DMS53 (cell line): ENCODE results near the gene NLRP6.
"Not testable (repeated sequence)": the region's sequence is repeated elsewhere in the genome, so short reads cannot be mapped to it uniquely, and the experiment has no call there.

Source experiments
- DNase-seq: peaks from one replicate; lab custom pipeline; 2025; lab: John Stamatoyannopoulos, UW

NLRP6 gene

DNA sequence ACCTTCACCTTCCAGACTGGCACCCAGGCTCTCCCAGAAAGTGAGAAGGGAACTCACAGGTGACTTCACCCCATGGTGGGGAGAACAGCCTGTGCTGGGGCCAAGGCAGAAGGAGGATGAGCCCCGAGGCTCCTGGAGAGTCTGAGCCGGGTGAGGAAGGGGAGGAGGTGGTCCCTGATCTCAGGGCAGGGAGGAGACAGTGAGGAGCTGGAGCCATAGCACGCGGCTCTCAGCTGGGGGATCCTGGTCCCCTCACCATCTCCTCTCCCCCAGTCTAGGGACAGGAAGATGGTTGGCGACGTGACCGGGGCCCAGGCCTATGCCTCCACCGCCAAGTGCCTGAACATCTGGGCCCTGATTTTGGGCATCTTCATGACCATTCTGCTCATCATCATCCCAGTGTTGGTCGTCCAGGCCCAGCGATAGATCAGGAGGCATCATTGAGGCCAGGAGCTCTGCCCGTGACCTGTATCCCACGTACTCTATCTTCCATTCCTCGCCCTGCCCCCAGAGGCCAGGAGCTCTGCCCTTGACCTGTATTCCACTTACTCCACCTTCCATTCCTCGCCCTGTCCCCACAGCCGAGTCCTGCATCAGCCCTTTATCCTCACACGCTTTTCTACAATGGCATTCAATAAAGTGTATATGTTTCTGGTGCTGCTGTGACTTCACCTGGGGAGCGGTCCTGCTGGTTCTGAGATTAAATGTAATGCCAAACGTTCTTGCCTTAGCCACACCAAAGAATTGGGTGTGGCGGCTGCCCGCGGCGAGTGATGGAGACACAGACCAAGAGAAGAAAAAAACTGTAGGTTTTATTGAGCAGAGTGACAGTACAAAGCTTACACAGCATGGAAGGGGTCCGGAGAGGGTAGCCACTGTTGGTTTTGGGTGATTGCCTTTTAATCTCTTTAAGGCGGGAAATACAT, 30.8 kb downstream of the NLRP6 start:
- not testable (repeated sequence) for DNase-seq

- DNase-seq: not testable (repeated sequence)
These were observed 31.9 kb downstream of the NLRP6 start for GRCh38 chr11:309979-310572.

GRCh38 chr11:311013-311748, 33.0 kb downstream of the NLRP6 start:
- not testable (repeated sequence) for DNase-seq

- no peak for DNase-seq
These were observed 34.0 kb downstream of the NLRP6 start for GRCh38 chr11:312092-312816.

- no peak for DNase-seq
These were observed 35.1 kb downstream of the NLRP6 start for GRCh38 chr11:313304-313786.

DNA sequence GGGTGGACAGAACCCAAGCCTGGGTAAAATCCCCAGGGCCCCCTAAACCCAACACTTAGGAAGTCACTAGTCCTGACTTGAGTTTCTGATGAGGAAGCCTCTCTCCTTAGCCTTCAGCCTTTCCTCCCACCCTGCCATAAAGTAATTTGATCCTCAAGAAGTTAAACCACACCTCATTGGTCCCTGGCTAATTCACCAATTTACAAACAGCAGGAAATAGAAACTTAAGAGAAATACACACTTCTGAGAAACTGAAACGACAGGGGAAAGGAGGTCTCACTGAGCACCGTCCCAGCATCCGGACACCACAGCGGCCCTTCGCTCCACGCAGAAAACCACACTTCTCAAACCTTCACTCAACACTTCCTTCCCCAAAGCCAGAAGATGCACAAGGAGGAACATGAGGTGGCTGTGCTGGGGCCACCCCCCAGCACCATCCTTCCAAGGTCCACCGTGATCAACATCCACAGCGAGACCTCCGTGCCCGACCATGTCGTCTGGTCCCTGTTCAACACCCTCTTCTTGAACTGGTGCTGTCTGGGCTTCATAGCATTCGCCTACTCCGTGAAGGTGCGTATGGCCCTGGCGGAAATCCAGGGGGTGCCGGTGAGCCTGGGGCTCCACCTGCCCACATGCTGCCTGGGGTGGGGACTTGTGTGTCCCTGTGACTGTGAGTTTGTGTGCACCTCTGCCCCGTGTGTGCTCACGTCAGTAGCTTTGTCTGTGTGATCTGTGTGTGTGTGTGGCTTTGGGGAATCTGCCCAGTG, 35.8 kb downstream of the NLRP6 start, which contains the start of gene IFITM1:
IFITM1 (plus strand) TSS at position 254 of the 767 bp plus-strand sequence; CDS start at position 385, 131 bp downstream.
- DNase-seq: no peak

GRCh38 chr11:314554-314875, 36.3 kb downstream of the NLRP6 start:
- not testable (repeated sequence) for DNase-seq

- no peak for DNase-seq
These were observed 36.9 kb downstream of the NLRP6 start for GRCh38 chr11:315051-315481.

DNA sequence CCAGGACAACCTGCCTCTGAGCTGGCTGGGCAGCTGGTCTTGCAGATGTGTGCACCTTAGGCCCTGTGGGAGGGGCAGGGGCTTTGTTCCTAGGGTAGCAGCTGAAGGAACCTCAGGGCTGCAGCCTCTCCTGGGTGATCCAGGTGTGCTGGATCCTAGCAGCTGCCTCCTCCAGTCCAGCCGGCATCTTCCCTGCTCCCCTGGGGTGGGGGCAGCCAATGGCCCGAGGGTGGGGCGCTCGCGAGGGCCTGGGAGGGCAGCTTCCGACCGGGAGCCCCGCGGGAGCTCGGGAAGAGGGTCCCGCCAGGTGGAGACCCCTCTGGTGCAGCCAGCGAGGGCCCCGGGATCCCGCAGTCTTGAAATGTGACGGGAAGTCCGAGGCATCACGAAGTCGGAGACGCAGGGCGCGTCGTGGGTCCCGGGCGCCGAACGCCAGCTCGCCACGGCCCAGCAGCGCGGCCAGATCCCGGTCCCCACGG, 37.3 kb downstream of the NLRP6 start:
- DNase-seq: no peak

DNA sequence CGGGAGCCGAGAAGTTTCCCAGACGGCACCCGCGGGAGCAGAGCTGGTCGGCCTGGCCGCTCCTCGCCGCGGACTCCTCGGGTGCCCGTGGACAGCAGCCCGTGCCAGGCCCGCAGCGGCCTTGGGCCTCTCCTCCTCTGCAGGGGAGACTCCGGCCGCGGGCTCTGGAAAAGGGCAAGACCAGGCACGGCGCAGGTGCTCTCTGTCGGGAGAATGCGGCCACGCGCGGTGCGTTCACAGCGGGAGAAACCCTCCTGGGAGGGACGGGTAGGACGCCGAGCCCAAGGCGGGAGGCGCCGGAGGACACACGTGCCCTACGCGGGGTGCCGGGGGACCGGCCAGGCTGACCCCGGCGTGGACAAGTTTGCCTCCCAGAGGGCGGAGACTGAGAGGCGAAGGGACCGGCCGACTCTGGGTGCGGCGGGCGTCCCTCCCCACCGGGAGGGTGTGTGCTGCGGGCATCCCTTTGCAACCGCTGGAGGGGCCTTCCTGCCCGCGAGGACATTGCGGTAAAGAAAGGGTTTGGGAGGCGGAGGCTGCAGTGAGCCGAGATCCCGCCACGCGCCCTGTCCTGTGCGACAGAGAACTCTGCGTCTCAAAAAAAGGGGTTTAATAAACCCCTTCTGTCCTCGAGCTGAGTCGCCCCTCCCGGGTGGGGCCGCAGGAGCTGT, 38.0 kb downstream of the NLRP6 start:
- peak; percentile 41 for DNase-seq

DNA sequence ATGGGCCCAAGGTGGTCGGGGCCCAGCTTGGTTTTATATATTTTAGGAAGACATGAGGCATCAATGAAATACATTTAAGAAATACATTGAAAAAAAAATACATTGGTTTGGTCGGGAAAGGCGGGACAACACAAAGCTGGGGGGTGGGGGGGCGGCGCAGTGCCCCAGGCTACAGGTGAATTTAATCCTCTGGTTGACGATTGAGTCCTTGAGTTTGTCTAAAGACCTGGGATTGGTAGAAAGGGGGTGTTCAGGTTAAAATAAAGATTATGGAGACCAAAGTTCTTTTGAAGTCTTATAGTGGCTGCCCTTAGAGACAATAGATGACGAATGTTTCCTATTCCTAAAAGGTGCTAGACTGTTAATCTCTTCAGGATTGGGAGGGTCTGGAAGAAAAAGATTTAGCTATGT, 38.7 kb downstream of the NLRP6 start:
- no peak for DNase-seq

DNA sequence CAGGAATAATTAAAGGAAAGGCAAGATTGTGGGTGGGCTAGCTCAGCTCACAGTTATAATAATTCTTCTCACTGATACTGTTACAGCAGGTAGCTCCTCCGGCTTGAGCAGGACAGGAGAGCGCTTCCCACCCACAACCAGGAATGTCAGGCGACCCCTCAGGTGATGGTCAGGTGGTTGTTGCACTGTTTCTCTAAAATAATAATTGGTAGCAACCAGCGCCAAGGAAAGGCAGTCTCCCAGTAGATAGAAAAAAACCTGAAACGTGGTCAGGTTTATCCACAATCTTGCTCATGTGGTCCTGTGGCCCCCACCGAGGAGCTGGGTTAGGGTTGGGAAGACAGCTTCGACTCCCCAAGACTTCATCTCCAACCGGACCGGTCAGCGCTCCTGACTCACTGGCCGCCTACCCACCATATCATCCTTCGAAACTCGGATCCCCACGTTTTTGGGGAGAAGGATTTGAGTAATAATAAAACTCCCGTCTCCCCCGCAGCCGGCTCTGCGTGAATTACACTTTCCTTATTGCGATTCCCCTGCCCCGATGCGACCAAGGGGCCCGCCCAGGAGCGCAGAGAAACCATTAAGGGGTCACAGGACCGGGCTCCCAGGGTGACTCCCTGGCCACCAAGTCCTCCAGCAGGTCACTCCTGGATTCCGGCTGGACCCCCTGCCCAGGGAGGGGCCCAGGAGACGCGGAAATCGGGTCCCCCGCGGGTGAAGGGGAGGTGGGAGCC, 39.6 kb downstream of the NLRP6 start:
- DNase-seq: not testable (repeated sequence)

GRCh38 chr11:318405-319120, 40.4 kb downstream of the NLRP6 start:
- not testable (repeated sequence) for DNase-seq

DNA sequence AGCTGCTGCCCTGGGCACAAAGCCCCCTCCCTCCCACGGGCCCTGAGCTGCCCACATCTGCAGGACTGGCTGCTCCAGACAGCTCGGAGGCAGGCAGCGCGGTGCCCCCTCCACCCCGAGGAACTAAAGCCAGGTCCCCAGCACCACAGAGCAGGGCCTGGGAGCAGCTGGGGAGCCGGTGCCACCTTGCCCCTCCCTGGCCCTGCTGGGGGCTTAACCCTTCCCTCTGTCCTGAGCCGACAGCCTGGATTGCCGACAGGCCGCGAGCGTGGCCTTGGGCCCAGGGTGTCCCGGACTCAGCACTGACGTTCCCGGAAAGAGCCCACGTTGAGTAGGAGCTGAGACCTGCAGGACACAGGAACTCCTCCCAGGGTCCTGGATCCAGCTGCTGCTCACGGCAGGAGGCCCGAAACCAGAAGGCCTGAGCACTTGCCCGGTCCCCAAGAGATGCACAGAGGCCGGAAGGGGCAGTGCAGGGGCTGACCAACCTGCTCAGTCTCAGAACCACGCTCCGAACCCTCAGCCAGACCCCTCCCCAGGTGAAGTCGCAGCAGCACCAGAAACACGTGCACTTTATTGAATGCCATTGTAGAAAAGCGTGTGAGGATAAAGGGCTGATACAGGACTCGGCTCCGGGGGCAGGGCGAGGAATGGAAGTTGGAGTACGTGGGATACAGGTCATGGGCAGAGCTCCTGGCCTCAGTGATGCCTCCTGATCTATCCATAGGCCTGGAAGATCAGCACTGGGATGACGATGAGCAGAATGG, 41.1 kb downstream of the NLRP6 start:
- not testable (repeated sequence) for DNase-seq

DNA sequence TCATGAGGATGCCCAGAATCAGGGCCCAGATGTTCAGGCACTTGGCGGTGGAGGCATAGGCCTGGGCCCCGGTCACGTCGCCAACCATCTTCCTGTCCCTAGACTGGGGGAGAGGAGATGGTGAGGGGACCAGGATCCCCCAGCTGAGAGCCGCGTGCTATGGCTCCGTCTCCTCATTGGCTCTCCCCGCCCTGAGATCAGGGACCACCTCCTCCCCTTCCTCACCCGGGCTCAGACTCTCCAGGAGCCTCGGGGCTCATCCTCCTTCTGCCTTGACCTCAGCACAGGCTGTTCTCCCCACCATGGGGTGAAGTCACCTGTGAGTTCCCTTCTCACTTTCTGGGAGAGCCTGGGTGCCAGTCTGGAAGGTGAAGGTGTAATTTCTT, 41.7 kb downstream of the NLRP6 start:
- not testable (repeated sequence) for DNase-seq

GRCh38 chr11:324156-324555, 45.9 kb downstream of the NLRP6 start:
- no peak for DNase-seq

DNA sequence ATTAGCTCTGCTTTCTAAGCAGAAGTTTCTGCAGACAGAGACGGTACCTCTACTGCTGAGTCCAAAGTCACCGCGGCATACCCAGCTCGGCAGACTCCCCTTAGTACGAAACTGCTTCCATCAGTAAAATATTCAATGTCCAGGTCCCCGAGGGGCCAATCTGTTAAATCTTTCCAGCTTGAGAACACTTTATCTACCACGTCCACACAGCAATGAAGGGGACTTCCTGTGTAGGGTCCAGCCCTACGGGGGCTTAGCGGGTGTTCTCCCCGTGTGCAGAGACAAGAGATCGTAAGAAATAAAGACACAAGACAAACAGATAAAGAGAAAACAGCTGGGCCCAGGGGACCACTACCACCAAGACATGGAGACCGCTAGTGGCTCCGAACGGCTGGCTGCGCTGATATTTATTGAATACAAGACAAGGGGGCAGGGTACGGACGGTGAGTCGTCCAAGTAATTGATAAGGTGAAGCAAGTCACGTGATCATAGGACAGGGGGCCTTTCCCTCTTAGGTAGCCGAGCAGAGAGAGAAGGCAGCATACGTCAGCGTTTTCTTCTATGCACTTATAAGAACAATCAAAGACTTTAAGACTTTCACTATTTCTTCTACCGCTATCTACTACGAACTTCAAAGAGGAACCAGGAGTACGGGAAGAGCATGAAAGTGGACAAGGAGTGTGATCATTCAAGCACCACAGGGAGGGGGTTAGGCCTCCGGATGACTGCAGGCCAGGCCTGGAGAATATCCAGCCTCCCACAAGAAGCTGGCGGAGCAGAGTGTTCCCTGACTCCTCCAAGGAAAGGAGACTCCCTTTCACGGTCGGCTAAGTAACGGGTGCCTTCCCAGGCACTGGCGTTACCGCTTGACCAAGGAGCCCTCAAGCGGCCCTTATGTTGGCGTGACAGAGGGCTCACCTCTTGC, 46.6 kb downstream of the NLRP6 start:
- not testable (repeated sequence) for DNase-seq
